ENCODE measurements around the gene GCK.

DNA sequence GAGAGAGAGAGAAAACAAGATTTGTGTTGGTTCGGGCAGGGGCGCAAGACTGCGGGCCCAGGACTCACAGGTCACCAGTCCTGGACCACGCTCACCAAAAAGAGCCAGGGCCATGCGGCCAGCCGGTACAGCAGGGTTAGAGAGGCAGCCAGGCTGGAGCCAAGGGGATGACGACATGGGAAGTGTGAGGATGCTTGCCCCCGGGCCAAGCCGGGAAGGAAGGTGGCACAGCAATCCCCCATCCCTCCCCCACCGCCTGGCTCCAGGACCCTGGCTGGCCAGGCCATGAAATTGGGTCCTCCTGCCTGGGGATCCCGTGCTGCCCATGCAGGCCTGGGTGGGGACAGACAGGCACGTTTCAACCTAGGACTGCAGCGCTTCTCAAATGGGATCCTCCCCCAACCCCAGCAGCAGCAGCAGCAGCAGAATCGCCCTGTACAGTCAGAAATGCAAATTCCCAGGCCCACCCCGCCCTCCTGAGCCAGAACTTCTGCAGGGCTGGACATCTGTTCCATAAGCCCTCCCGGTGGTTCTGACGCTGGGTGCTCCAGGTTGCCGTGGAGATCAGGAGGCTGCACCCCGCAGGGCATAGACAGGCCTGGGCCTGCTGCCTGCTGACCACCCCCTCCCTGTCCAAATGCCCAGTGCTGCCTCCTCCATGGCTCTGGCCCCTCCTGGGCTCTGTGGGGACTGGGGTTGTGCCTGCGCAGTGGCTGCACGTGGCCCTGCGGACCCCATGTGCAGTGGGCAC lies 46.5 kb upstream of the GCK start:
- TF ChIP-seq, protein P1, sequence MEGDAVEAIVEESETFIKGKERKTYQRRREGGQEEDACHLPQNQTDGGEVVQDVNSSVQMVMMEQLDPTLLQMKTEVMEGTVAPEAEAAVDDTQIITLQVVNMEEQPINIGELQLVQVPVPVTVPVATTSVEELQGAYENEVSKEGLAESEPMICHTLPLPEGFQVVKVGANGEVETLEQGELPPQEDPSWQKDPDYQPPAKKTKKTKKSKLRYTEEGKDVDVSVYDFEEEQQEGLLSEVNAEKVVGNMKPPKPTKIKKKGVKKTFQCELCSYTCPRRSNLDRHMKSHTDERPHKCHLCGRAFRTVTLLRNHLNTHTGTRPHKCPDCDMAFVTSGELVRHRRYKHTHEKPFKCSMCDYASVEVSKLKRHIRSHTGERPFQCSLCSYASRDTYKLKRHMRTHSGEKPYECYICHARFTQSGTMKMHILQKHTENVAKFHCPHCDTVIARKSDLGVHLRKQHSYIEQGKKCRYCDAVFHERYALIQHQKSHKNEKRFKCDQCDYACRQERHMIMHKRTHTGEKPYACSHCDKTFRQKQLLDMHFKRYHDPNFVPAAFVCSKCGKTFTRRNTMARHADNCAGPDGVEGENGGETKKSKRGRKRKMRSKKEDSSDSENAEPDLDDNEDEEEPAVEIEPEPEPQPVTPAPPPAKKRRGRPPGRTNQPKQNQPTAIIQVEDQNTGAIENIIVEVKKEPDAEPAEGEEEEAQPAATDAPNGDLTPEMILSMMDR (IDR thresholded peaks at IDR 0.05), result no peak
- TF ChIP-seq POLR2A (IDR thresholded peaks at IDR 0.05), result no peak

Data from heart left ventricle (tissue), 13 donors.